ENCODE results near the gene CCDC86. TPM values are rescaled to one million over a fixed set of nuclear protein-coding genes. Genes with fewer than 3 reads are reported as not detected.

CCDC86 gene
- total RNA-seq, 4 donors from 2014 or later: 15.9 to 41.1 (median 27.3) TPM

GRCh38 chr11:60876168-60876485, 34.2 kb downstream of the CCDC86 start:
- H3K4me1 ChIP-seq: peaks cover 0 to 53% (median 0%) of the 10 kb centered on the region in 4 donors
- H3K4me3 ChIP-seq: no peak overlapping the region
- TF ChIP-seq, protein P1, sequence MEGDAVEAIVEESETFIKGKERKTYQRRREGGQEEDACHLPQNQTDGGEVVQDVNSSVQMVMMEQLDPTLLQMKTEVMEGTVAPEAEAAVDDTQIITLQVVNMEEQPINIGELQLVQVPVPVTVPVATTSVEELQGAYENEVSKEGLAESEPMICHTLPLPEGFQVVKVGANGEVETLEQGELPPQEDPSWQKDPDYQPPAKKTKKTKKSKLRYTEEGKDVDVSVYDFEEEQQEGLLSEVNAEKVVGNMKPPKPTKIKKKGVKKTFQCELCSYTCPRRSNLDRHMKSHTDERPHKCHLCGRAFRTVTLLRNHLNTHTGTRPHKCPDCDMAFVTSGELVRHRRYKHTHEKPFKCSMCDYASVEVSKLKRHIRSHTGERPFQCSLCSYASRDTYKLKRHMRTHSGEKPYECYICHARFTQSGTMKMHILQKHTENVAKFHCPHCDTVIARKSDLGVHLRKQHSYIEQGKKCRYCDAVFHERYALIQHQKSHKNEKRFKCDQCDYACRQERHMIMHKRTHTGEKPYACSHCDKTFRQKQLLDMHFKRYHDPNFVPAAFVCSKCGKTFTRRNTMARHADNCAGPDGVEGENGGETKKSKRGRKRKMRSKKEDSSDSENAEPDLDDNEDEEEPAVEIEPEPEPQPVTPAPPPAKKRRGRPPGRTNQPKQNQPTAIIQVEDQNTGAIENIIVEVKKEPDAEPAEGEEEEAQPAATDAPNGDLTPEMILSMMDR (IDR thresholded peaks at IDR 0.05): no peak
- WGBS, 2 donors: 100% methylated on average over 2 of the region's 2 CpGs
- H3K36me3 ChIP-seq: peaks cover 0 to 53% (median 0%) of the 10 kb centered on the region in 3 donors
- no peaks in the 10 kb centered on the region for H3K27me3 ChIP-seq
- no peaks in the 10 kb centered on the region for H3K9me3 ChIP-seq
- no peak for DNase-seq (ENCODE audit: low spot score in 2 of 2)
- peak overlapping the region in 1 of 4 donors; percentile 6 for H3K27ac ChIP-seq

- 39 to 47% methylated on average over 5 of the region's 5 CpGs for WGBS, 2 donors
- H3K4me3 ChIP-seq: no peak overlapping the region
- H3K27ac ChIP-seq: peak overlapping the region in 3 of 4 donors; percentile 22 to 71 (median 61)
- no peaks in the 10 kb centered on the region for H3K27me3 ChIP-seq
- H3K36me3 ChIP-seq: peaks cover 0 to 53% (median 0%) of the 10 kb centered on the region in 3 donors
- no peaks in the 10 kb centered on the region for H3K9me3 ChIP-seq
- TF ChIP-seq, protein P1 (IDR thresholded peaks at IDR 0.05): no peak
- TF ChIP-seq EP300 (IDR thresholded peaks at IDR 0.05): no peak
- TF ChIP-seq POLR2A (IDR thresholded peaks at IDR 0.05): no peak
- peaks cover 0 to 31% (median 0%) of the 10 kb centered on the region in 4 donors for H3K4me1 ChIP-seq
- peak in 1 of 2 donors; percentile 34 for DNase-seq (ENCODE audit: low spot score in 2 of 2)
Measured at GRCh38 chr11:60878245-60879101, 36.6 kb downstream of the CCDC86 start.

GRCh38 chr11:60879104-60879503, 37.2 kb downstream of the CCDC86 start:
- DNase-seq (ENCODE audit: low spot score in 2 of 2): no peak
- 71 to 86% methylated on average over 1 of the region's 1 CpG for WGBS, 2 donors
- H3K36me3 ChIP-seq: peaks cover 0 to 53% (median 0%) of the 10 kb centered on the region in 3 donors
- peaks cover 0 to 29% (median 0%) of the 10 kb centered on the region in 4 donors for H3K4me1 ChIP-seq
- H3K9me3 ChIP-seq: no peaks in the 10 kb centered on the region
- no peaks in the 10 kb centered on the region for H3K27me3 ChIP-seq
- no peak for TF ChIP-seq EP300 (IDR thresholded peaks at IDR 0.05)
- TF ChIP-seq, protein P1 (IDR thresholded peaks at IDR 0.05): no peak
- TF ChIP-seq POLR2A (IDR thresholded peaks at IDR 0.05): no peak
- H3K27ac ChIP-seq: peak overlapping the region in 1 of 4 donors; percentile 24
- H3K4me3 ChIP-seq: no peak overlapping the region

DNA sequence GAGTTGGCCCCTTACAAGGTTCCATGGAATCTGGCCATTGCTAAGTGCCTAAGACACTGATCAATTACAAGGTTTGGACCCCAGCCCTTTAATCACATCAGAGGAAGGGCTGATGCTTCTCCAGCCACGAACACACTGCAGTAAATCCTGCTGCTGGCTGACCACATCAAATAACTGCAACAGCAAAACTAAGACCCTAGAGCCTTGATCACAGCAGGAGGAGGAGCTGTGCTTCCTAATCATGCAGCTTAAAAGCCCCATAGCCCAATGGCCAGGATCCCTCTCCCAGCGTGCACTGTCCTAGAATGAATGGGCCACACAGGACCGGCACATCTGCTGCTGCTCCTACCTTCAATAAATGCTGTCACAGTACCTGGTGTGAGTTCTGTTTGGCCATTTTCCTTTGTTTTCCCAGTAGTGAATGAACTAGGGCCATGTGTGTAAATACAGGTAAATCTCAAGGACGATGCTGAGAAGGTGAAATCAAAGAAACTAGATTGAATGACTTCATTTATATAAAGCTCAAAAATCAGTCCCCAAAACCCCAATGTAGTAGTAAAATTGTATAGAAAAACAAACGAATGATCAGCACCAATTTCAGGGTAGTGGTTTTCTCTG, 38.2 kb downstream of the CCDC86 start:
- Histone ChIP-seq H3K9me3 (no peaks in the 10 kb centered on the region), H3K27me3 (no peaks in the 10 kb centered on the region), H3K4me3 (no peak overlapping the region), H3K4me1 (peaks cover 0 to 22% (median 0%) of the 10 kb centered on the region in 4 donors), H3K27ac (no peak overlapping the region), H3K36me3 (peaks cover 0 to 45% (median 0%) of the 10 kb centered on the region in 3 donors)
- no peak for DNase-seq (ENCODE audit: low spot score in 2 of 2)
- TF ChIP-seq, protein P1 (IDR thresholded peaks at IDR 0.05): no peak
- TF ChIP-seq EP300 (IDR thresholded peaks at IDR 0.05) (no peak), POLR2A (IDR thresholded peaks at IDR 0.05) (no peak)
- WGBS, 2 donors: 55 to 60% methylated on average over 5 of the region's 5 CpGs
